DND-41 (cell line): Measurements from ENCODE around the gene EAF2.

ENCODE experiments used
- CTCF ChIP-seq: IDR thresholded peaks from 2 replicates; pipeline ENCODE4 v1.5.1; 2012; ENCODE audit warnings: borderline replicate concordance, low read length, moderate library complexity, mild to moderate bottlenecking; ENCODE audit not compliant: poor library complexity, severe bottlenecking; ENCODE audit errors: extremely low read depth
- EZH2 ChIP-seq: IDR thresholded peaks from 3 replicates; pipeline ENCODE4 v1.6.1; 2012; ENCODE audit warnings: borderline replicate concordance, low read depth, mild to moderate bottlenecking, moderate library complexity, low read length, inconsistent platforms; ENCODE audit not compliant: severe bottlenecking

- TF ChIP-seq CTCF, result no peak
- TF ChIP-seq EZH2, result no peak
These were observed 424 bp downstream of the EAF2 start for GRCh38 chr3:121835465-121835801.
